Fibroblast of pulmonary artery (primary cell): ENCODE measurements around the gene CD22.

Source experiments
- DNase-seq: peaks from one replicate; pipeline ENCODE4 v3.0.0-alpha.2; 2010; ENCODE audit warnings: low read depth
- H3K4me3 ChIP-seq: replicated peaks from 2 replicates; pipeline ENCODE4 v1.5.1; 2011; ENCODE audit warnings: low read depth, mild to moderate bottlenecking, control low read depth, low read length, moderate library complexity
- CTCF ChIP-seq: IDR thresholded peaks from 2 replicates; pipeline ENCODE4 v1.5.1; 2011; ENCODE audit warnings: mild to moderate bottlenecking, control low read depth, low read length, inconsistent platforms; ENCODE audit errors: missing control alignments

CD22 gene

GRCh38 chr19:35292421-35293362 is 36.3 kb upstream of the CD22 start:
- no peak for DNase-seq
- no peak overlapping the region for H3K4me3 ChIP-seq
- no peak for TF ChIP-seq CTCF

GRCh38 chr19:35293363-35293739 is 35.6 kb upstream of the CD22 start:
- H3K4me3 ChIP-seq: no peak overlapping the region
- no peak for TF ChIP-seq CTCF
- DNase-seq: no peak

- no peak overlapping the region for H3K4me3 ChIP-seq
- no peak for DNase-seq
- no peak for TF ChIP-seq CTCF
These were observed 35.2 kb upstream of the CD22 start for GRCh38 chr19:35293808-35294207.

GRCh38 chr19:35294328-35294727 is 34.7 kb upstream of the CD22 start:
- DNase-seq: no peak
- no peak overlapping the region for H3K4me3 ChIP-seq
- TF ChIP-seq CTCF: no peak

- no peak overlapping the region for H3K4me3 ChIP-seq
- no peak for DNase-seq
- TF ChIP-seq CTCF: no peak
These were observed 33.9 kb upstream of the CD22 start for GRCh38 chr19:35294859-35295791.

- no peak for TF ChIP-seq CTCF
- no peak overlapping the region for H3K4me3 ChIP-seq
- DNase-seq: no peak
These were observed 33.1 kb upstream of the CD22 start for GRCh38 chr19:35295792-35296462.
